ENCODE measurements around the gene MFAP3.

DNA sequence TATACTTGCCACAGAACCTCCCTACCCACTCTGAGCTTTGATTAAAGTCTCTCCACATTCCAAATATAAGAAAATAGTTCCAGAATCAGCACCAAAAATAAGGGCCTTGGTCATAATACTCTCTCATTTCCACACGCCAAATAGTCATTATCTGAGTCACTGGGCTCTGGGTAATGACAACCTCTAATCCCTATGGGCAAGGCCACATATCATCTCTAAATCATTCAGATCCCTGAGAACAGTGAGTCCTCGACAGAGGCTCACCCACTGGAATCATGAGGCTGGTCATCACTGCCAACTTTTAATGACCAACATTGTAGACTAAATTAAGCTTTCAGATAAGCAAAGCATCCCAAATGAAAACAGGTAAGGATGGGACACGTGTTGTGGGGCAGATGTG, 28.1 kb upstream of the MFAP3 start:
- TF ChIP-seq, protein P1, sequence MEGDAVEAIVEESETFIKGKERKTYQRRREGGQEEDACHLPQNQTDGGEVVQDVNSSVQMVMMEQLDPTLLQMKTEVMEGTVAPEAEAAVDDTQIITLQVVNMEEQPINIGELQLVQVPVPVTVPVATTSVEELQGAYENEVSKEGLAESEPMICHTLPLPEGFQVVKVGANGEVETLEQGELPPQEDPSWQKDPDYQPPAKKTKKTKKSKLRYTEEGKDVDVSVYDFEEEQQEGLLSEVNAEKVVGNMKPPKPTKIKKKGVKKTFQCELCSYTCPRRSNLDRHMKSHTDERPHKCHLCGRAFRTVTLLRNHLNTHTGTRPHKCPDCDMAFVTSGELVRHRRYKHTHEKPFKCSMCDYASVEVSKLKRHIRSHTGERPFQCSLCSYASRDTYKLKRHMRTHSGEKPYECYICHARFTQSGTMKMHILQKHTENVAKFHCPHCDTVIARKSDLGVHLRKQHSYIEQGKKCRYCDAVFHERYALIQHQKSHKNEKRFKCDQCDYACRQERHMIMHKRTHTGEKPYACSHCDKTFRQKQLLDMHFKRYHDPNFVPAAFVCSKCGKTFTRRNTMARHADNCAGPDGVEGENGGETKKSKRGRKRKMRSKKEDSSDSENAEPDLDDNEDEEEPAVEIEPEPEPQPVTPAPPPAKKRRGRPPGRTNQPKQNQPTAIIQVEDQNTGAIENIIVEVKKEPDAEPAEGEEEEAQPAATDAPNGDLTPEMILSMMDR (IDR thresholded peaks at IDR 0.05): no peak
- TF ChIP-seq POLR2A (IDR thresholded peaks at IDR 0.05): no peak

Measured in lower leg skin (tissue), 3 donors.